ENCODE measurements around the gene CBX5. TPM values are rescaled to one million over a fixed set of nuclear protein-coding genes. Genes with fewer than 3 reads are reported as not detected.
"Not testable (repeated sequence)": the region's sequence is repeated elsewhere in the genome, so short reads cannot be mapped to it uniquely, and the experiment has no call there.

Gene CBX5
- total RNA-seq, 1 donor from 2014 or later, result 111 TPM

GRCh38 chr12:54230555-54230954, 49.4 kb downstream of the CBX5 start:
- H3K9ac ChIP-seq (ENCODE audit: low read length), result peak overlapping the region; percentile 77
- no peaks in the 10 kb centered on the region for H3K36me3 ChIP-seq (ENCODE audit: insufficient read depth, low read length)
- Mint-ChIP-seq H3K27me3 (ENCODE audit: low read depth, unreplicated experiment) (no peaks in the 10 kb centered on the region), H3K27ac (ENCODE audit: unreplicated experiment) (peak overlapping the region; percentile 63), H3K36me3 (ENCODE audit: low read depth, unreplicated experiment) (no peaks in the 10 kb centered on the region), H3K4me1 (ENCODE audit: low read depth, unreplicated experiment) (peaks cover 32% of the 10 kb centered on the region), H3K9me3 (ENCODE audit: unreplicated experiment) (no peaks in the 10 kb centered on the region), H3K4me3 (ENCODE audit: unreplicated experiment) (no peak overlapping the region)
- no peak overlapping the region for H3K4me3 ChIP-seq (ENCODE audit: insufficient read depth, low read depth, low read length)
- no peak overlapping the region for H2AFZ ChIP-seq (ENCODE audit: low read depth, low read length)
- peaks cover 32% of the 10 kb centered on the region for H3K4me1 ChIP-seq (ENCODE audit: insufficient read depth, low read length)
- H3K27ac ChIP-seq (ENCODE audit: low read depth, low read length), result peak overlapping the region; percentile 95
- H3K4me2 ChIP-seq (ENCODE audit: low read length), result peak overlapping the region; percentile 78
- no peaks in the 10 kb centered on the region for H3K79me2 ChIP-seq (ENCODE audit: insufficient read depth, low read length)
- no peaks in the 10 kb centered on the region for H4K20me1 ChIP-seq (ENCODE audit: insufficient read depth, low read length)
- no peaks in the 10 kb centered on the region for H3K27me3 ChIP-seq (ENCODE audit: insufficient read depth, low read length)
- H3K9me3 ChIP-seq (ENCODE audit: insufficient read depth, low read depth, low read length), result no peaks in the 10 kb centered on the region
- TF ChIP-seq EZH2 (IDR thresholded peaks at IDR 0.05; ENCODE audit: insufficient read depth, low read length), result no peak
- TF ChIP-seq, protein P1, sequence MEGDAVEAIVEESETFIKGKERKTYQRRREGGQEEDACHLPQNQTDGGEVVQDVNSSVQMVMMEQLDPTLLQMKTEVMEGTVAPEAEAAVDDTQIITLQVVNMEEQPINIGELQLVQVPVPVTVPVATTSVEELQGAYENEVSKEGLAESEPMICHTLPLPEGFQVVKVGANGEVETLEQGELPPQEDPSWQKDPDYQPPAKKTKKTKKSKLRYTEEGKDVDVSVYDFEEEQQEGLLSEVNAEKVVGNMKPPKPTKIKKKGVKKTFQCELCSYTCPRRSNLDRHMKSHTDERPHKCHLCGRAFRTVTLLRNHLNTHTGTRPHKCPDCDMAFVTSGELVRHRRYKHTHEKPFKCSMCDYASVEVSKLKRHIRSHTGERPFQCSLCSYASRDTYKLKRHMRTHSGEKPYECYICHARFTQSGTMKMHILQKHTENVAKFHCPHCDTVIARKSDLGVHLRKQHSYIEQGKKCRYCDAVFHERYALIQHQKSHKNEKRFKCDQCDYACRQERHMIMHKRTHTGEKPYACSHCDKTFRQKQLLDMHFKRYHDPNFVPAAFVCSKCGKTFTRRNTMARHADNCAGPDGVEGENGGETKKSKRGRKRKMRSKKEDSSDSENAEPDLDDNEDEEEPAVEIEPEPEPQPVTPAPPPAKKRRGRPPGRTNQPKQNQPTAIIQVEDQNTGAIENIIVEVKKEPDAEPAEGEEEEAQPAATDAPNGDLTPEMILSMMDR (IDR thresholded peaks at IDR 0.05; ENCODE audit: insufficient read depth, low read depth, low read length), result no peak
- no peak for DNase-seq (ENCODE audit: low read depth)
- no peak for FAIRE-seq

DNA sequence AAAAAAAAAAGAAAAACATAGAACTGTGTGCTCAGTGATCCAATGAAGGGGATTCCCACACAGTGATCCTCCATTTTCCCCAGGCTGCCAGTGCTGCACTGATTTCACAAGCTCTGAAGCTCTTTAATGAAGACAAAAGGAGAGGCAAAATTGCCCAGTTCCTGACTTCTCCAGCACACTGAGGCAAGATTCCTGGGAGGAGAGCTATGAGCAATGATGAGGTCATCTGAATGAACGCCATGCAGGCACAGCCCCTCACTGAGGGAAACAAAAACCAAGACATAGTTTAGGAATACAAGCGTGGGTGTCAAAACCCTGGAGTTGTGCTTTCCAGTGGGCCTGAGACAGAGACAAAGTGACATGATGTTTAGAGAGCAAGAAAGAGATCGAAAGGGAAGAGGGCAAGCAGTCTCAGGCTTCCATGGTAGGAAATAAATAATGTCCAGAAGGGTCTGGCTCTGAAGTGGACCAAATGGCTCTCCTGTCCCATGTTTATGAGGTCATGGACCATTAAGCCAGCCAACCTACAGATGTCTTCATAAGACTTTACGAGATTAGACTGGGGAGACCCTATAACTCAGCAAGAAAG, 50.2 kb downstream of the CBX5 start:
- no peaks in the 10 kb centered on the region for H3K9me3 Mint-ChIP-seq (ENCODE audit: unreplicated experiment)
- peak; percentile 71 for FAIRE-seq

GRCh38 chr12:54228471-54228870, 51.5 kb downstream of the CBX5 start:
- no peaks in the 10 kb centered on the region for H3K27me3 Mint-ChIP-seq (ENCODE audit: low read depth, unreplicated experiment)
- Histone ChIP-seq H3K36me3 (ENCODE audit: insufficient read depth, low read length) (no peaks in the 10 kb centered on the region), H3K79me2 (ENCODE audit: insufficient read depth, low read length) (no peaks in the 10 kb centered on the region), H3K4me3 (ENCODE audit: insufficient read depth, low read depth, low read length) (no peak overlapping the region), H2AFZ (ENCODE audit: low read depth, low read length) (no peak overlapping the region), H3K9me3 (ENCODE audit: insufficient read depth, low read depth, low read length) (no peaks in the 10 kb centered on the region), H3K9ac (ENCODE audit: low read length) (peak overlapping the region; percentile 4), H4K20me1 (ENCODE audit: insufficient read depth, low read length) (no peaks in the 10 kb centered on the region), H3K4me2 (ENCODE audit: low read length) (no peak overlapping the region), H3K27ac (ENCODE audit: low read depth, low read length) (no peak overlapping the region), H3K4me1 (ENCODE audit: insufficient read depth, low read length) (peaks cover 32% of the 10 kb centered on the region), H3K27me3 (ENCODE audit: insufficient read depth, low read length) (no peaks in the 10 kb centered on the region)
- H3K36me3 Mint-ChIP-seq (ENCODE audit: low read depth, unreplicated experiment), result no peaks in the 10 kb centered on the region
- H3K4me1 Mint-ChIP-seq (ENCODE audit: low read depth, unreplicated experiment), result peaks cover 32% of the 10 kb centered on the region
- no peak for FAIRE-seq
- DNase-seq (ENCODE audit: low read depth), result no peak
- peak overlapping the region; percentile 68 for H3K27ac Mint-ChIP-seq (ENCODE audit: unreplicated experiment)
- TF ChIP-seq, protein P1 (IDR thresholded peaks at IDR 0.05; ENCODE audit: insufficient read depth, low read depth, low read length), result no peak
- TF ChIP-seq EZH2 (IDR thresholded peaks at IDR 0.05; ENCODE audit: insufficient read depth, low read length), result no peak
- no peaks in the 10 kb centered on the region for H3K9me3 Mint-ChIP-seq (ENCODE audit: unreplicated experiment)
- peak overlapping the region; percentile 34 for H3K4me3 Mint-ChIP-seq (ENCODE audit: unreplicated experiment)

More for the DNA sequence above, 50.2 kb downstream of the CBX5 start:
- Mint-ChIP-seq H3K4me3 (ENCODE audit: unreplicated experiment) (no peak overlapping the region), H3K27me3 (ENCODE audit: low read depth, unreplicated experiment) (no peaks in the 10 kb centered on the region), H3K4me1 (ENCODE audit: low read depth, unreplicated experiment) (peaks cover 32% of the 10 kb centered on the region), H3K27ac (ENCODE audit: unreplicated experiment) (peak overlapping the region; percentile 63), H3K36me3 (ENCODE audit: low read depth, unreplicated experiment) (no peaks in the 10 kb centered on the region)
- Histone ChIP-seq H3K79me2 (ENCODE audit: insufficient read depth, low read length) (no peaks in the 10 kb centered on the region), H3K9ac (ENCODE audit: low read length) (peak overlapping the region; percentile 77), H3K9me3 (ENCODE audit: insufficient read depth, low read depth, low read length) (no peaks in the 10 kb centered on the region), H3K36me3 (ENCODE audit: insufficient read depth, low read length) (no peaks in the 10 kb centered on the region), H3K27me3 (ENCODE audit: insufficient read depth, low read length) (no peaks in the 10 kb centered on the region), H3K27ac (ENCODE audit: low read depth, low read length) (peak overlapping the region; percentile 95), H3K4me2 (ENCODE audit: low read length) (peak overlapping the region; percentile 78), H4K20me1 (ENCODE audit: insufficient read depth, low read length) (no peaks in the 10 kb centered on the region), H3K4me1 (ENCODE audit: insufficient read depth, low read length) (peaks cover 32% of the 10 kb centered on the region), H3K4me3 (ENCODE audit: insufficient read depth, low read depth, low read length) (peak overlapping the region; percentile 31), H2AFZ (ENCODE audit: low read depth, low read length) (peak overlapping the region; percentile 57)
- TF ChIP-seq, protein P1 (IDR thresholded peaks at IDR 0.05; ENCODE audit: insufficient read depth, low read depth, low read length), result no peak
- no peak for TF ChIP-seq EZH2 (IDR thresholded peaks at IDR 0.05; ENCODE audit: insufficient read depth, low read length)
- peak; percentile 97 for DNase-seq (ENCODE audit: low read depth)

GRCh38 chr12:54227927-54228326, 52.0 kb downstream of the CBX5 start:
- H4K20me1 ChIP-seq (ENCODE audit: insufficient read depth, low read length); H3K36me3 ChIP-seq (ENCODE audit: insufficient read depth, low read length); H3K9ac ChIP-seq (ENCODE audit: low read length); H3K27ac ChIP-seq (ENCODE audit: low read depth, low read length); H3K4me2 ChIP-seq (ENCODE audit: low read length); H3K4me3 ChIP-seq (ENCODE audit: insufficient read depth, low read depth, low read length); H3K79me2 ChIP-seq (ENCODE audit: insufficient read depth, low read length); DNase-seq (ENCODE audit: low read depth); H3K27ac Mint-ChIP-seq (ENCODE audit: unreplicated experiment); FAIRE-seq; H3K9me3 ChIP-seq (ENCODE audit: insufficient read depth, low read depth, low read length); H3K36me3 Mint-ChIP-seq (ENCODE audit: low read depth, unreplicated experiment); H3K27me3 Mint-ChIP-seq (ENCODE audit: low read depth, unreplicated experiment); H3K9me3 Mint-ChIP-seq (ENCODE audit: unreplicated experiment); H3K27me3 ChIP-seq (ENCODE audit: insufficient read depth, low read length); H2AFZ ChIP-seq (ENCODE audit: low read depth, low read length); H3K4me3 Mint-ChIP-seq (ENCODE audit: unreplicated experiment): not testable (repeated sequence)
- H3K4me1 Mint-ChIP-seq (ENCODE audit: low read depth, unreplicated experiment), result peaks cover 32% of the 10 kb centered on the region
- H3K4me1 ChIP-seq (ENCODE audit: insufficient read depth, low read length), result peaks cover 35% of the 10 kb centered on the region

Measured in astrocyte (in vitro differentiated cells and primary cell).